H1 (cell line): Measurements from ENCODE around the gene CCBE1. TPM values are rescaled to one million over a fixed set of nuclear protein-coding genes. Genes with fewer than 3 reads are reported as not detected.

Source experiments
- BRCA1 ChIP-seq: IDR thresholded peaks from 2 replicates; pipeline ENCODE4 v1.6.1; 2012; ENCODE audit warnings: low read depth, low read length, improper control_type of control experiment
- CHD7 ChIP-seq: fragments of 300-600 bp; sonication (generic); IDR thresholded peaks from 2 replicates; pipeline ENCODE4 v1.7.1; 2012; ENCODE audit warnings: low read length, moderate library complexity, mild to moderate bottlenecking, inconsistent platforms; ENCODE audit not compliant: insufficient replicate concordance
- KDM5A ChIP-seq: fragments of 200-600 bp; IDR thresholded peaks from 2 replicates; pipeline ENCODE4 v1.7.1; 2012; ENCODE audit warnings: mild to moderate bottlenecking, low read length, inconsistent platforms, mixed read lengths
- SIRT6 ChIP-seq: IDR thresholded peaks from one replicate; pipeline ENCODE4 v1.7.1; 2012; ENCODE audit warnings: low read length, inconsistent platforms
- polyA plus RNA-seq, 7 experiments: library from polyadenylated mRNA; depleted of rRNA in 3 of 7; stranded (reverse) in 5 of 7; unstranded in 2 of 7; fragments of >200 nt in 5 of 7; fragments of 200-250 nt in 2 of 7; gene quantifications; 1 replicate in 5 of 7; 2 replicates in 1 of 7; 4 replicates in 1 of 7; pipeline versions ENCODE4 v1.2.1 to v1.2.3, GENCODE V29; 2011 to 2013; ENCODE audit warnings: missing spikeins in 2 of 7, mixed read lengths in 2 of 7
- total RNA-seq: library from RNA; stranded (reverse); fragmentation: NEBNext Ultra II Directional; extraction: Animal tissue kit (Norgen Biotek cat#: 25700); gene quantifications from 2 replicates; pipeline ENCODE4 v1.2.1, GENCODE V29; 2021

The CCBE1 gene
- total and polyA plus RNA-seq, 2 of the 8 experiments (the other 6 are each of a cell fraction or from before 2014, with no cell fraction given) = 2.1 to 2.6 TPM

- TF ChIP-seq CHD7 (no peak), BRCA1 (no peak), SIRT6 (no peak), KDM5A (no peak)
Measured at GRCh38 chr18:59560556-59560955, 136.7 kb downstream of the CCBE1 start (continued).
